Suppressor macrophage treated with lipopolysaccharide for 4 hours (primary cell): ENCODE measurements around the gene CCDC107.
"Not testable (repeated sequence)": the region's sequence is repeated elsewhere in the genome, so short reads cannot be mapped to it uniquely, and the experiment has no call there.

ENCODE experiments used
- DNase-seq: peaks from one replicate; pipeline ENCODE4 v3.0.0-alpha.2; 2020

CCDC107 gene, protein sequence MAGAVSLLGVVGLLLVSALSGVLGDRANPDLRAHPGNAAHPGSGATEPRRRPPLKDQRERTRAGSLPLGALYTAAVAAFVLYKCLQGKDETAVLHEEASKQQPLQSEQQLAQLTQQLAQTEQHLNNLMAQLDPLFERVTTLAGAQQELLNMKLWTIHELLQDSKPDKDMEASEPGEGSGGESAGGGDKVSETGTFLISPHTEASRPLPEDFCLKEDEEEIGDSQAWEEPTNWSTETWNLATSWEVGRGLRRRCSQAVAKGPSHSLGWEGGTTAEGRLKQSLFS

DNA sequence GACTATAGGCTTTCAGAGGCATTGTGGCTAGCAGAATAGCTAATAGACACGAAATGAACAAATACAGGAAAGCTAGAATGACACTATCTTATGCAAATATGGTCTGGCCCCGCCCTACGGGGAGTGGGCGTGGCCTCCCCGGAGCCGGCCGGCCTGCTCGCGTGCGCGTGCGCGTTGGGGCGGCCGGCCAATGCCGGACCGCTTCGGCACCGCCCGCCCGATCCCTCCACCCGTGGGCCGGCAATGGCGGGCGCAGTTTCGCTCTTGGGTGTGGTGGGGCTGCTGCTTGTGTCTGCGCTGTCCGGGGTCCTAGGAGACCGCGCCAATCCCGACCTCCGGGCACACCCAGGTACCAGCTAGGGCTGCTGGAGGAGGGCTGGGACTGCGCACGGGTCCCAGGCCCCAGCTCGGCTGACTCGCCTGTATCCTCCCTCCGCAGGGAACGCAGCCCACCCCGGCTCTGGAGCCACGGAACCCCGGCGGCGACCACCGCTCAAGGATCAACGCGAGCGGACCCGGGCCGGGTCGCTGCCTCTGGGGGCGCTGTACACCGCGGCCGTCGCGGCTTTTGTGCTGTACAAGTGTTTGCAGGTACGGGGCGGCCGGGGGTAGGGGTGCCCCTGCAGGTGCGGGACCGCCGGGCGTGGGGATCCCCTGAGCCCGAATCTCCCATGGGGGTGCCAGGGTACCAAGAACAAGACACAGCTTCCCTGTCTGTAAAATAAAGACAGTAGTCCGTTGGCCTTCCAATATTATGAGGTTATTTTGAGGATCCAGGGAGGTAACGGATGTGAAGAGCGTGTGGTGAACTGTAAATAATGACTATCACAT lies at the start of gene CCDC107:
Gene CCDC107 (plus strand): TSS at position 156 of the 831 bp plus-strand sequence. CDS start 88 bp downstream, at position 244.
- peak; percentile 97 for DNase-seq

DNA sequence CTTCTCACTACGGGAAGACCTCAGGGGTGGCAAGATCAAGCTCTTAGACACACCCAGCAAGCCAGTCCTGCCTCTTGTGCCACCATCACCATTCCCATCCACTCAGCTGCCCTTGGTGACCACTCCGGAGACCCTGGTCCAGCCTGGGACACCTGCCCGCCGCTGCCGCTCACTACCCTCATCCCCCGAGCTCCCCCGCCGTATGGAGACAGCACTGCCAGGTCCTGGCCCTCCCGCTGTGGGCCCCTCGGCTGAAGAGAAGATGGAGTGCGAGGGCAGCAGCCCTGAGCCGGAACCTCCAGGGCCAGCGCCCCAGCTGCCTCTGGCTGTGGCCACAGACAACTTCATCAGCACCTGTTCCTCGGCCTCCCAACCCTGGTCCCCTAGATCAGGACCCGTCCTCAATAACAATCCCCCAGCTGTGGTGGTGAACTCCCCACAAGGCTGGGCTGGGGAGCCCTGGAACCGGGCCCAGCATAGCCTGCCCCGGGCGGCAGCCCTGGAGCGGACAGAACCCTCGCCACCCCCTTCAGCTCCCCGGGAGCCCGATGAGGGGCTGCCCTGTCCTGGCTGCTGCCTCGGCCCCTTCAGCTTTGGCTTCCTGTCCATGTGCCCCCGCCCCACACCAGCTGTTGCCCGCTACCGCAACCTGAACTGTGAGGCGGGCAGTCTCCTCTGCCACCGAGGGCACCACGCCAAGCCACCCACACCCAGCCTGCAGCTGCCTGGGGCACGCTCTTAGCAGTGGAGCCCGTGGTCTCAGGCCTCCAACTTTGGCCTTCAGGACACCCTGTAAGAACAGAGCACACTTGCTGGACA lies 48.9 kb upstream of the CCDC107 start:
- no peak for DNase-seq

DNA sequence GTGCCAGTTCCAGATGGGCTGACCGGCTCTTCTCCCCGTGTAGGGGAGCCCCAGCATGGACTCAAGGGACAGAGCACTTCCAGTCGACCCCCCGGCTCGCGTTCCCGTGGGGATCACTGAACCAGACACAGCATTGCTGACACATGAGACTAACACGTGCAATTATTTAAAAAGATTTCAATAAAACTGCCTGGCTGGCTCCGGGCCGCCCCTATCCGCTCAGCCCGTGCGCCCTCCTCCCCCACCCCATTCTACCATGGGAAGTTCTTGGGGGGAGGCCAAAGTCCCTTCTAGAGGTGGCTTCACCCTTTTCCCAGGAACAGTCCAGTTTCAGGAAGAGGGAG lies 48.3 kb upstream of the CCDC107 start:
- DNase-seq, result no peak

DNA sequence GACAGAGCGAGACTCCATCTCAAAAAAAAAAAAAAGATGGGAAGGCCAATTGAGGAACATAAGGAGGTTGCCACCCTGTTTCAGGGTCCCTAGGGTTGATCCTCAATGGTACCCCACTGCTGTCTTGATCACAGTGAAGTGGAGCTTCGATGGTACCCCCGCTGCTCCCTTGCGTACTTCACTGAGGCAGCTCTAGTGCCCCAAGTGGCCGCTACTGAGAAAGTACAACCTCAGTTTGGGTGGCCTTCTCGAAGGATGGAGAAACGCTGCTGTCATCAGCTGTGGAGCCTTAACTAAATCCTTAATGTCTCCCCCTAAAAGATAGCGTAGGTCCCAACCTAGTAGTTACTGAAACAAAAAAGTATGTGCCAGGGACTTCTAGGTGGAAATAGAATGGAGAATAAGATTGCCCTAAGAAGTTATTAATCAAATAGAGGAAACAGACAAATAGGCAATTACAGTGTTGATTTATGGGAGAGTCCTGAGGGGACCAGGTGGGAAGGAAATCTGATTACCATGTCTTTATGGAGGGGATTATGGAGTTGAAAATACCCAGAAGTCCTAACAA lies 46.8 kb upstream of the CCDC107 start:
- peak; percentile 69 for DNase-seq

DNA sequence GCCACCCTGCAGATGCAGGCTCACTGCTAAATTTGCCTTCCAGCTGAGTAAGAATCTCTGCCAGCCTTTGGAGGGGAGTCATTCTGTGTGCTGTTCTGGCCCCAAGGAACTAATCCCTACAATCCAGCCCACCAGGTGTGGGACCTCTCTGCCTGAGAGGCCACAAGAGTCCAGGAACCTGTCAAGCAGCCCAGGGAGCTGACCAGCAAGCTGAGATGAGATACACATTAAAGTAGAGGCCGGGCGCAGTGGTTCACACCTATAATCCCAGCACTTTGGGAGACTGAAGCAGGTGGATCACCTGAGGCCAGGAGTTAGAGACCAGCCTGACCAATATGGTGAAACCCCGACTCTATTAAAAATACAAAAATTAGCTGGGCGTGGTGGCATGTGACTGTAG lies 46.0 kb upstream of the CCDC107 start:
- DNase-seq, result not testable (repeated sequence)

DNA sequence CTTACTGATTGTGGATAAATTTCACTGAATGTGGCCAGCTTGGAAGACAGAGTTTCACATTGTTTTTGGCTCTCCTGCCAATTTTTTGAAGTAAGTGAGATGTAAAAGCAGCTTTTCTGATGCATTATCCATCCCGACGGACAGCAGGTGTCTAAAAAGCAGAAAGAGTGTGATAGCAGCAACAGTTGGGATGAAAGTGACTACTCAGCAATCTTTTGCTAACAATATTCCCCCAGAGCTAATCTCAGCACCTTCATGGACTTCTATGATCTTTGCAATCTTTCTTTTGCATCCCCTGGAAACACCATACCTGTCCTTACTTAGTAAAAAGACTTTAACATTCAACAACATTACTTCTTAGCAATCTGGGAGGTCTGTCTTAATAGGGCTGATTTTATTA lies 45.2 kb upstream of the CCDC107 start:
- DNase-seq, result no peak

DNA sequence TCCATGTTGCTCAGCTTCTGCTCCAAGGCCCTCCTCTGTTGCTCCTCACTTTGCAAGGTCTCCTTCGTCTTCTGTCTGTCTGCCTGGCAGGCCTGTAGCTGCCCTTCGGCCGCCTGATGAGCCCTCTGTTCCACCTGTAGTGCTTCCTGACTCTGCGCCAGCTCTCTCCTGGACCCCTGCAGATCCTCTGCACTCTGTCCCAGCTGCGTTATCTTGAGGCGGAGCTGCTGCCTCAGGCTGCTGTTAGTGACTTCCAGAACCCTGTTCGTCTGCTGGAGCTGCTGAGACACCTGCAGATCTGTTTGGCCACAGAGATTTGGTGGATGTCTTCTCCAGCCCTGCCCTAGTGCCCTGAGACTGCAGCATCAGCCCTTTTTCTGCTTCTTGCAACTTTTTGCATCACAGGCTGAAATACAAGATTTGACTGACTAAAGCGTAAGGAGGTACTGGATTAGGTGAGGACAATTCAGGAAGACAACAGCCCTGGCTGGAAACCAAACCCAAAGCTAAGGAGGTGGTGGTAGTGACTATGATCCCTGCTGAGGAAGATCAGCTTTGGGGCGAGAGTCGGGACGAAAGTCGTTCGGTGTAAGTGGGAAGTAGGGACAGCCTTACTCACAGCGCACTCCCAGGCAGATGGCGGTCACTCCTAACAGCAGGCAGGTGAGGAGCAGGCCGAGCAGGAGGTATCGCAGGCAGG lies 42.0 kb upstream of the CCDC107 start:
- DNase-seq, result no peak

DNA sequence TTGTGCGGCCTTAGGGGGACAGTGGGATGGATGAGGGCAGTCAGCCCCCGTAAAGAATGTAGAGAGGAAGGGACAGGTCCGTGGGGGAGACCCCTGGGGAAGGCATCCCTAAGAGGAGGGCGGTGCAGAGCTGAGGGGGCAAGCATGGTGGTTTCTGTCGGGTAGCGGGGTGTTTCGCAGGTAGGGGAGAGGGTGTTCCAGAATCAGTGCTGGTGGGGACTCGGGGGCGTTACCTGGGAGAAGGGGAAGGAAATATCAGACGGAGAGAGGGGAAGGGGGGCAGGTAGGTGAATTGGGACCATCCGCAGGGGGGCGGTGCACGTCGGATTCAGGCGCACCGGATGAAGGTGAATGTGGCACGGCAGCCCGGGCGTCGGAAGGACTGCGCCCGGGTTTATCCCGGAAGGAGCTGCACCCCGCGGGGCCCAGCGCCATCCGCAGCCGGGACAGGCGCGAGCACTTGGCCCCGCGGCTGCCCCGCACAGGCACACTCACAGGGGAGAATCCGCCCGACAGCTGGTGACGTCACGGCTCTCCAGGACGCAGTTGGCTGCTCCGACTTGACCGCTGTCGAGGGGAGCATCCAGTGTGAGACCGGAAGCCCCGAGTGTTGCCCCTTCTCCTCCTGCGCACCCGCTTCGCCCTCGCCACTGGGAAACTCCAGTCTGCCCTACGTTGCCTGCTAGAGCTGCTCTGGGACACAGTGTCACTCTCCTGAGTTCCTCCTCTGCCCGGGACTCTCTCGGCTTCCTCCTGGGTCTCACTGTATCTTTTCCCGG lies 41.2 kb upstream of the CCDC107 start:
- DNase-seq, result peak; percentile 80

DNA sequence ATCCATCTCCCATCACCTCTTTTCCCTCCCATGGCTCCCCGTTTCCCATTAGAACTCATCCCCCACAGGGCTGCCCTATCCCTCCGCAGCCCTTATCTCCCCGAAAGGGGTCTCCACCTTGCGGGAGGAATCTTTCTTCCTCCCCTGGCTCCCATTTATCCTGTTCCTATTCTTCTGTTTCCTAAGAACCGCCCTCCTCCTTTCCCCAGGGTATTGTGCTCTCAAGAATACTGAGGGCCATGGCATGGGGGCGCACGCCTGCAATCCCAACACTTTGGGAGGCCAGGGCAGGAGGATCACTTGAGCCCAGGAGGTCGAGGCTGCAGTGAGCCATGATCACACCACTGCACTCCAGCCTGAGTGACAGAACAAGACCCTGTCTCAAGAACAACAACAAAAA lies 40.5 kb upstream of the CCDC107 start:
- DNase-seq, result no peak

DNA sequence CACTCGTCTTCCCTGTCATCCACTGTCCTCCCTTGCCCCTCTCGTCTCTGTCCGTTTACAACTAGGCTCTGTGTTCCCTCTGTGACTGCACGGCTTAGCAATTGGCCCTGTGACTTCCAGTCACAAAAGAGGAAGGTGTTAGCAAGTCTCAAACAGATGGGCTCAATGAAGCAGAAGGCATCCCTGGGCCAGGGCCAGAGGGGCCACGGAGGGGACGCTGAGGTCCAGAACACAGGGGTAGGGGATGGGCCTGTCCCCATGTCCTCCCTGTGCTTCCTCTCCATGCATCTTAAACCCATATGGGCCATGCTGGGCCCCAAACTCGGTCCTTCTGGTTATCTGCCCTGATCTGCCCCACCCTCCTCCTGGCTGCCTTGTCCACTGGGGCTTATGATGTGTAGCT lies 39.8 kb upstream of the CCDC107 start, which contains the start of gene CD72:
Gene CD72 (minus strand): TSS at position 89 of the 403 bp plus-strand sequence. CDS start 110 bp downstream, outside the sequence.
- DNase-seq, result peak; percentile 71

DNA sequence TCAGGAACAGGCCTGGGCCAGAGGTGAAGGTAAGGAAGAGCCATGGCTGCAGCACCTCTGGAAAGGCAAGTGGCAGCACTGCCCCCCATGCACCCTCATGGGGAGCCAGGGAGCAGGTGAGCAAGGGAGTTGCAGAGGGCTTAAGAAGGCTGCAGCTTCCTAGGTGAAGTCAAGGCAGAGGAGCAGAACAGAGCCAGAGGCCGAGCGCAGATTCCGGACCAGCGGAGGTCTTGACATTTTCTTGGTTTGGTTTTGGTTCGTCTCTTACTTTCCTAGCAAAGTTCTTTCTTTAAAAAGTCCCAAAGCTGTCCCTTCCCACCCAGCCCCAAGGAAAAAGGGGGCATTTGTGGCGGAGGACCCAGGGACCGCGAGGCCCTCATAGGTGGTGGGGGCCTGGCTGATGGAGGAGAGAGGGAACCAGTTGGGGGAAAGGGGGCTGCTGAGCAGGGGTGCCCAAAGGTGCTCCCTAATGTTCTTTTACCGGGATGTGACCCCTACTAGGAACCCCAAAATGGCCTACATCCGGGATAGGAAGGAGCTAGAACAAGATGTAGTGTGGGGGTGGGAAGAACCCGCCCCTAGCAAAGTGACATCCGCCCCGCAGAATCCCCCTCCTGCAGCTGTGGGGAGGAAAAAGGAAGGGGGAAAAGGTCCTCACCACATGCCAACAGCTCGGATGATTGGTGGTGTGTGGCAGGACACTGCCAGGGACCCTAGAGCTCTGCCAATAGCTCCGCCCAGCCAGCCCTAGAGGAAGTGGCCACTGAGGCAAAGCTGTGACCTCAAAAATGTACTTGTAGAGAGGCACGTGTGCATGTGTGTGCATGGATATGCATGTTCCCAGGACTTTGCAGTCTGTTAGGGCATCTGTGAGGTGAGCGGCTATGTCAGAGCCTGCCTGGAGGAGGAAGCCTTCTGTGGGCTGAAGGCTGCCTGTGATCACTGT lies 39.0 kb upstream of the CCDC107 start:
- peak; percentile 77 for DNase-seq

DNA sequence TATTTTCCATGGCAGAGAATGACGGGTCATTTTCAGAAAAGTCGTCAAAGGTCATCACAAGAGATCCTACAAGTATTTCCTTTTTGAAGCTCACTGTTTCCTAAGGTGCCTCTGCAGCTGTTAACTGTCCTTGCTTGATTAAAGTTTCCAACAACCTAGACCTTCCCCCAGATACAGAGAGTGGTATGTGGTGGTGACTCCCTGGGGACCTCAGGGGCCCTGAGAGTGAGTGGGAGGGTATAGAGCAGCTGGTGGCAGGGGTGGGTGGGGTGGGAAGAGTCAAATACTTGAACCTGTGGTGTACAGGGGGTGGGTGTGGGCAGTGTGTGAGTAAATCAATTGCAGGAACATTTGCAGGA lies 38.3 kb upstream of the CCDC107 start:
- no peak for DNase-seq

DNA sequence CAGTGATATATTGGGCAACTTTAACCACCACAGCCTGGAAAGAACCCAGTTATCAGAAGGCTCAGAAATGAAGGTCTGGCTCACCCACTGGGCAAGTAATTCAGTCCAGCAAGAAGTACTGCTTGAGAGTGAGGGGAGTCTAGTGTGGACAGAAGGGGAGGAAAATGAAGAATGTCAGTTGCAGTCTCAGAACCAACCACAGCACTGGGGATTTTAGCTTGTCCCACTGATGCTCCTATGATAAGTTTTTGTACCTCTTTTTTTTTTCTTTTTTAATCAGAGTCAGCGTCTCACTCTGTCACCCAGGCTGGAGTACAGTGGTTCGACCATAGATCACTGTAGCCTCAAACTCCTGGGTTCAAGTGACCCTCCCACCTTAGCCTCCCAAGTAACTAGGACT lies 30.5 kb upstream of the CCDC107 start:
- no peak for DNase-seq

DNA sequence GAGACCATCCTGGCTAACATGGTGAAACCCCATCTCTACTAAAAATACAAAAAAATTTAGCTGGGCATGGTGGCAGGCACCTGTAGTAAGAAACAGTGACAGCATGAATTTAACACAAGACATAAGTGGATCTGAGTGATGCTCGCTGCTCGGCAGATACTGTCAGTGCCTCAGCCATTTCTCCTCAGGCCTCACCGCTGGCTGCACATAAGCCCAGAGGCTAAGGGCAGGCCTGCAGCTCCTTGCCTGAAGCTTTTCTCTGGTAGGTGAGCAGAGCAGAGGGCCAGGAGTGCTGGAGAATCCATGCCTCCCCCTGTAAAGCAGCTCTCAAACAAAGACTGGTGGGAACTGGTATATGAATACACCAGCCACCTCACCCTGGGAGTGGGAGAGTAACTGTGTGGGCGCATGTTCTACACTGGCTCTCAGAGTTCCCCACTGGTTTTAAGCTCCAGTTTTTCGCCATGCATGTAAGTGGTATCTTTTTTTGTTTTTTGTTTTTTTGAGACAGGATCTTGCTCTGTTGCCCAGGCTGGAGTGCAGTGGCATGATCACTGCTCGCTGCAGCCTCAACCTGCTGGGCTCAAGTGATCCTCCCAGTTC lies 29.6 kb upstream of the CCDC107 start:
- DNase-seq, result no peak

DNA sequence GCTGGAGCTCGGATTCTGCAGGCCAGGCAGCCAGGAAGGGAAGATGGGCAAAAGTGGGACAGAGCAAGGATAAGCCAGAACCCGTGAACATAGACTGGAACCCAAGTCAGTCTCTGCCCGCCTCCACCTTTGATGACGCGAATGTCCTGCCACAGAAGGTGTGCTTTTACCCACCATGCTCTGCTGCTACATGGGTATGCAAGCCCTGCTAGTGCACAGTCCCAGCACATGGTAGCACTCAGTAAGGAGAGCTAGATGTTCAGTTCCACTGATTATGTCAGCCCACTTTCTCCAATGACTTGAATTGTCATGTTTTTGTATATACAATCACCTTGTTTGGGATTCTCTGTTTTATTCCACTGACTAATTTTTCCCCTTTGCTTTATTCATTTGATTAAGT lies 28.5 kb upstream of the CCDC107 start:
- DNase-seq, result no peak

DNA sequence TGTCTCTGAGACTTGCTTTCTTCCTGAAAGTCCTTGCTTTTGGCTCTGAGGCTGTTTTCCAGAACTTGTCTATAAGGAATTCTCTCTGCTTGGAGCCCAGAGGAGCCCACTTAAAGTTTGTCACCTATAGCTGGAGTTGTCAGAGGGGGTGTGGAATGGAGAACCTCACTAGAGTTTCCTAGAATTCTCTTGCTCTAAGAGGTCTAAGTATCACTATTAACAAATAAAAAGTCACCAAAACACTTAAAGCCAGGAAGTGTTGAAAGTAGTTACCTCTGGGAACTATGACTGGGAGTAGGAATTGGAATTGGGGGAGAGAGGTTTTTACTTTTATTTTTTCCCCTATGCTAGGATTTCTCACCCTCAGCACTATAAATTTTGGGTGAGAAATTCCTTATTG lies 22.4 kb upstream of the CCDC107 start:
- DNase-seq, result no peak

DNA sequence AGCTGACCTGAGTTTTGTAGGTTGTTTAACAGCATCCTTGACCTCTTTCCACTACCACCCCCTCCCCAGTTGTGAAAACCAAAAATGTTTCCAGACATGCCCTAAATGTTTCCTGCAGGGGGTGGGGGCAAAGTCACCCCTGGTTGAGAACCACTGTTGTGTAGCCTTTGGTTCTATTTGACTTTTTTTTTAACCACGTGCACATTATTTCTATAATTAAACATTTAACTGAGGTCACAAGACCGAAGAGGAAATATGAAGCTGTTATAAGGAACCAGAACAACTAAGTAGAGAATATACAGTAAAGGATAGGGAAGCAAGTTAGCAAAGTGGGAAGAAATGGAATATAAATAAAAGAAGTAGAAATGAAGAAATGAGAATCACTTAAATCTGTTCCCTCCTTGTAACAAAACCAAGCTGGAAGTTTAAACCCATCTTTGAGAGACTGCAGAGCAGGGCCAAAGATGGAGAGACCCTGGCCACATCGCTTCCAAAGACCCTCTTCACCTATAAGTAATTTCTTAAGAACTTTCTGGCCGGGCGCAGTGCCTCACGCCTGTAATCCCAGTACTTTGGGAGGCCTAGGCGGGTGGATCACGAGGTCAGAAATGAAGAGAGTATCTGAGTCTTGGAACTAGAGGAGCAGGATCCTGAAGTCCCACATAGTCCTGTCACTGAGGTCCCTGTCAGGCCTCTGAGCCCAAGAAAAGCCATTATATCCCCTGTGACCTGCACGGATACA lies 21.8 kb upstream of the CCDC107 start:
- DNase-seq, result peak; percentile 72

DNA sequence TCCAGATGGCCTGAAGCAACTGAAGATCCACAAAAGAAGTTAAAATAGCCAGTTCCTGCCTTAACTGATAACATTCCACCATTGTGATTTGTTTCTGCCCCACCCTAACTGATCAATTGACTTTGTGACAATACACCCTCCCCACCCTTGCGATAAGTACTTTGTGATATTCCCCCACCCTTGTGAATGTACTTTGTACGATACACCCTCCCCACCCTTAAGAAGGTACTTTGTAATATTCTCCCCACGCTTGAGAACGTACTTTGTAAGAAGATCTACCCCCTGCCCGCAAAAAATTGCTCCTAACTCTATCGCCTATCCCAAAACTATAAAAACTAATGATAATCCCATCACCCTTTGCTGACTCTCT lies 21.2 kb upstream of the CCDC107 start:
- not testable (repeated sequence) for DNase-seq

DNA sequence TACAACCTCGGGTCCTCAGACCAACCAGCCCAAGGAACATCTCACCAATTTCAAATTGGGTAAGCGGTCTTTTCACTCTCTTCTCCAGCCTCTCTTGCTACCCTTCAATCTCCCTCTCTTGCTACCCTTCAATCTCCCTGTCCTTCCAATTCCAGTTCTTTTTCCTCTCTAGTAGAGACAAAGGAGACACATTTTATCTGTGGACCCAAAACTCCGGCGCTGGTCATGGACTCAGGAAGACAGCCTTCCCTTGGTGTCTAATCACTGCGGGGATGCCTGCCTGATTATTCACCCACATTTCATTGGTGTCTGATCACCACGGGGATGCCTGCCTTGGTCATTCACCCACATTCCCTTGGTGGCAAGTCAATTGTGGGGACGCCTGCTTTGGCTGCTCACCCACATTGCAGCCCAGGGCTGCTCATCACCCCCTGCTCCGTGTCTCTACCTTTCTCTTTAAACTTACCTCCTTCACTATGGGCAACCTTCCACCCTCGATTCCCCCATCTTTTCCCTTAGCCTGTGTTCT lies 20.6 kb upstream of the CCDC107 start:
- DNase-seq, result not testable (repeated sequence)
